ENCODE results near the gene CFAP410. TPM values are rescaled to one million over a fixed set of nuclear protein-coding genes. Genes with fewer than 3 reads are reported as not detected.

The CFAP410 gene
- total RNA-seq, 1 donor from 2014 or later: 10.4 TPM

DNA sequence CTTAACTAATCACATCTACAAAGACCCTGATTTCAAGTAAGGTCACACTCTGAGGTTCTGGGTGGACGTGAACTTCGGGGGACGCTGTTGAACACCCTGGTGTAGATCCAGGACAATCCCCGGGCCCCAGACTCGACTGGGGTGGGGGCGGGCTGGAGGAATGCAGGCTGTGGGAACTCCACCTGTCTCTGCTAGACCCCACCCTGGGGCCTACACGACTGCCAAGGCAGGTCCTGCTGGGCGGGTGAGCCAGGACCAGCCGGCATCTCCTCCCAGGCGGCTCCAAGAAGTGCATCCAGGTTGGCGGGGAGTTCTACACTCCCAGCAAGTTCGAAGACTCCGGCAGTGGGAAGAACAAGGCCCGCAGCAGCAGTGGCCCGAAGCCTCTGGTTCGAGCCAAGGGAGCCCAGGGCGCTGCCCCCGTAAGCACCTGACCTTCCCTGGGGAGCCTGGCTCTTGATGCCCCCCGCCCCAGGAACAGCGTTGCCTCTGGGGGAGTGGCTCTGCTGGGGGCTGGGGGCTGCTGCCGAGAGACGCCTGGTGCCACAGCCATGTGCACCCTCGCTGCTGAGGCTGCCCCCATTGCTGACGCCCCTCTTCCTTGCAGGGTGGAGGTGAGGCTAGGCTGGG, 49.7 kb downstream of the CFAP410 start:
- Mint-ChIP-seq H3K27me3 (ENCODE audit: low read depth, unreplicated experiment) (peaks cover 26% of the 10 kb centered on the region), H3K4me1 (ENCODE audit: low read depth, unreplicated experiment) (no peaks in the 10 kb centered on the region), H3K9me3 (ENCODE audit: unreplicated experiment) (no peaks in the 10 kb centered on the region), H3K36me3 (ENCODE audit: low read depth, unreplicated experiment) (no peaks in the 10 kb centered on the region), H3K4me3 (ENCODE audit: unreplicated experiment) (no peak overlapping the region), H3K27ac (ENCODE audit: unreplicated experiment) (no peak overlapping the region)
- peaks cover 2% of the 10 kb centered on the region for H3K27me3 ChIP-seq (ENCODE audit: insufficient read depth, low read length)
- no peaks in the 10 kb centered on the region for H3K36me3 ChIP-seq (ENCODE audit: insufficient read depth, low read length)
- H4K20me1 ChIP-seq (ENCODE audit: insufficient read depth, low read length): no peaks in the 10 kb centered on the region
- no peak for FAIRE-seq
- H3K4me2 ChIP-seq (ENCODE audit: low read length): no peak overlapping the region
- H3K4me3 ChIP-seq (ENCODE audit: insufficient read depth, low read depth, low read length): no peak overlapping the region
- H2AFZ ChIP-seq (ENCODE audit: low read depth, low read length): no peak overlapping the region
- no peak overlapping the region for H3K9ac ChIP-seq (ENCODE audit: low read length)
- H3K4me1 ChIP-seq (ENCODE audit: insufficient read depth, low read length): no peaks in the 10 kb centered on the region
- TF ChIP-seq, protein P1, sequence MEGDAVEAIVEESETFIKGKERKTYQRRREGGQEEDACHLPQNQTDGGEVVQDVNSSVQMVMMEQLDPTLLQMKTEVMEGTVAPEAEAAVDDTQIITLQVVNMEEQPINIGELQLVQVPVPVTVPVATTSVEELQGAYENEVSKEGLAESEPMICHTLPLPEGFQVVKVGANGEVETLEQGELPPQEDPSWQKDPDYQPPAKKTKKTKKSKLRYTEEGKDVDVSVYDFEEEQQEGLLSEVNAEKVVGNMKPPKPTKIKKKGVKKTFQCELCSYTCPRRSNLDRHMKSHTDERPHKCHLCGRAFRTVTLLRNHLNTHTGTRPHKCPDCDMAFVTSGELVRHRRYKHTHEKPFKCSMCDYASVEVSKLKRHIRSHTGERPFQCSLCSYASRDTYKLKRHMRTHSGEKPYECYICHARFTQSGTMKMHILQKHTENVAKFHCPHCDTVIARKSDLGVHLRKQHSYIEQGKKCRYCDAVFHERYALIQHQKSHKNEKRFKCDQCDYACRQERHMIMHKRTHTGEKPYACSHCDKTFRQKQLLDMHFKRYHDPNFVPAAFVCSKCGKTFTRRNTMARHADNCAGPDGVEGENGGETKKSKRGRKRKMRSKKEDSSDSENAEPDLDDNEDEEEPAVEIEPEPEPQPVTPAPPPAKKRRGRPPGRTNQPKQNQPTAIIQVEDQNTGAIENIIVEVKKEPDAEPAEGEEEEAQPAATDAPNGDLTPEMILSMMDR (IDR thresholded peaks at IDR 0.05; ENCODE audit: insufficient read depth, low read depth, low read length): no peak
- no peak for TF ChIP-seq EZH2 (IDR thresholded peaks at IDR 0.05; ENCODE audit: insufficient read depth, low read length)
- DNase-seq (ENCODE audit: low read depth): no peak
- no peak overlapping the region for H3K27ac ChIP-seq (ENCODE audit: low read depth, low read length)
- no peaks in the 10 kb centered on the region for H3K79me2 ChIP-seq (ENCODE audit: insufficient read depth, low read length)
- no peaks in the 10 kb centered on the region for H3K9me3 ChIP-seq (ENCODE audit: insufficient read depth, low read depth, low read length)

DNA sequence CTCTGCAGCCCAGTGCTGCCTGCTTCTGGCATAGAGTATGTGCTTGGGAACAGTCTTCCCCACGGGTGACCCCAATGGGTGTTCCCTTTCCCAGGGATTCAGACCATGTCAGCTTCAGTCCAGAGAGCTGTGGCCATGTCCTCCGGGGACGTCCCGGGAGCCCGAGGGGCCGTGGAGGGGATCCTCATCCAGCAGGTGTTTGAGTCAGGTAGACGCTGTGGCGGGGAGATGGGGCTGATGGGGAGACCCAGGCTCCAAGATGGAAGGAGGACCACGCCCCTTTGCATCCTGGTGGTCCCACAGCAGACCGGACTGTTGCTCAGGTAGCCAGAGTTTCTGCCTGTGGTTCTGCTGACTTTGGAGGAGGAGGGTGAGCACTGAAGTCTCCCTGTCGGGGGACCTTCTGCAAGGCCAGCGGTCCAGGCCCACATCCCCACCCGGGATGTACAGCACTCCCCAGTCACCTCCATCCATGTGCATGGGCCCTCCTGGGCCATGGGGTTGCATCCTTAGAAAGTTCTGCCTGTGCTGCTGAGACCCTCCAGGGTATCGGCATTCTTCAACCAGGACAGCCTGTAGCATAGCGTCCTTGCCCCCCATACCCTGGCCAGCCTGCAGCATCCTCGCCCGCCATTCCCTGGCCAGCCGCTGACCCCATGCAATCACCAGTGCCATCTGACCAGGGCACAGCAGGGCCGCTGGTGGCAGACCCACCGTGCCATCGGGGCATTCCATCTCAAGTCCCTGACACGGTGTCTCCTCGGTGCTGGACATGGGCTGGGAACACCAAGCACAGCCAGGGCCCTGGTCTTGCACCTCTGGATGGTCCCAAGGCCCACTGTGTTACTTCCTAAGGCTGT, 50.7 kb downstream of the CFAP410 start:
- Histone ChIP-seq H3K4me3 (ENCODE audit: insufficient read depth, low read depth, low read length) (no peak overlapping the region), H3K4me1 (ENCODE audit: insufficient read depth, low read length) (no peaks in the 10 kb centered on the region), H4K20me1 (ENCODE audit: insufficient read depth, low read length) (no peaks in the 10 kb centered on the region), H3K27me3 (ENCODE audit: insufficient read depth, low read length) (peaks cover 2% of the 10 kb centered on the region), H2AFZ (ENCODE audit: low read depth, low read length) (no peak overlapping the region), H3K79me2 (ENCODE audit: insufficient read depth, low read length) (no peaks in the 10 kb centered on the region), H3K9ac (ENCODE audit: low read length) (no peak overlapping the region), H3K27ac (ENCODE audit: low read depth, low read length) (no peak overlapping the region), H3K9me3 (ENCODE audit: insufficient read depth, low read depth, low read length) (no peaks in the 10 kb centered on the region), H3K4me2 (ENCODE audit: low read length) (no peak overlapping the region), H3K36me3 (ENCODE audit: insufficient read depth, low read length) (no peaks in the 10 kb centered on the region)
- no peak for TF ChIP-seq EZH2 (IDR thresholded peaks at IDR 0.05; ENCODE audit: insufficient read depth, low read length)
- no peak for FAIRE-seq
- no peaks in the 10 kb centered on the region for H3K4me1 Mint-ChIP-seq (ENCODE audit: low read depth, unreplicated experiment)
- H3K27me3 Mint-ChIP-seq (ENCODE audit: low read depth, unreplicated experiment): peaks cover 32% of the 10 kb centered on the region
- no peaks in the 10 kb centered on the region for H3K36me3 Mint-ChIP-seq (ENCODE audit: low read depth, unreplicated experiment)
- H3K9me3 Mint-ChIP-seq (ENCODE audit: unreplicated experiment): no peaks in the 10 kb centered on the region
- DNase-seq (ENCODE audit: low read depth): no peak
- no peak overlapping the region for H3K27ac Mint-ChIP-seq (ENCODE audit: unreplicated experiment)
- no peak overlapping the region for H3K4me3 Mint-ChIP-seq (ENCODE audit: unreplicated experiment)

DNA sequence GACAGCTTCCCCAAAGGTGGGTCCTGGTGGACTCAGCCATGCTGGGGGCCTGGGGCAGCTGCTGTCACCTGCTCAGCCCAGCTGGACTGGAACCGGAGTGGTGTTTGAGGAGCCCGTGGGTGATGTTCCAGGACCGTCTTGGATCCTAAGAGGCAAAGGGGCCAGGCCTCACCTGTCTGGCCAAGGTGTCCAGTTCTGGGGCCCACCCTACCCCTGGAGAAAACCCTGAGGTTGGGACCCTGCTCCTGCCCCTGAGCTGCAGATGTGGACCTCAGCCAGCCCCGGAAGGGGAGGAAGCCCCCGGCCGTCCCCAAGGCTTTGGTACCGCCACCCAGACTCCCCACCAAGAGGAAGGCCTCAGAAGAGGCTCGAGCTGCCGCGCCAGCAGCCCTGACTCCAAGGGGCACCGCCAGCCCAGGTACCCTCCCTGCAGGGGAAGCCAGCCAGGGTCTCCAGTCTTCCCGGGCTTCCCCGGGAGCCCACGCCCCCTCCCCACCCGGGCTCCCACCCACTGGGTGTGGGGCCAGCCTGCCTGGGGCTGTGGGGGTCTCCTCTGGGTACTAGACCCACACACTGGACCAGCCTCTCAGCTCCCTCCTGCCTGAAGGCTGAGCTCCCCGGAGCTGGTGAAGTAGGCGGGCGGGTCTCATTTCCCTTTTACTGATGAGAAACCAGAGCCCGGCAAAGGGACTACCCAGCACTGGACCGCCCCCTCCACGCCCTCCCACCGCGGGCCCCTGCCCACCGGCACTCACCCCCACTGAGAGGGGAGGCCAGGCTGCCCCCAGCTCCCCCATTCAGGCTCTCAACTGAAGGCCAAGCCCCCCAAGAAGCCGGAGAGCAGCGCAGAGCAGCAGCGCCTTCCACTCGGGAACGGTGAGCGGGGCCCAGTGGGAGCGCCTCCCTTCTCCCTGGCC, 52.2 kb downstream of the CFAP410 start:
- H3K79me2 ChIP-seq (ENCODE audit: insufficient read depth, low read length): no peaks in the 10 kb centered on the region
- Mint-ChIP-seq H3K9me3 (ENCODE audit: unreplicated experiment) (no peaks in the 10 kb centered on the region), H3K27ac (ENCODE audit: unreplicated experiment) (no peak overlapping the region), H3K27me3 (ENCODE audit: low read depth, unreplicated experiment) (peaks cover 36% of the 10 kb centered on the region), H3K4me3 (ENCODE audit: unreplicated experiment) (no peak overlapping the region), H3K36me3 (ENCODE audit: low read depth, unreplicated experiment) (no peaks in the 10 kb centered on the region), H3K4me1 (ENCODE audit: low read depth, unreplicated experiment) (no peaks in the 10 kb centered on the region)
- no peak overlapping the region for H2AFZ ChIP-seq (ENCODE audit: low read depth, low read length)
- no peak overlapping the region for H3K9ac ChIP-seq (ENCODE audit: low read length)
- H3K36me3 ChIP-seq (ENCODE audit: insufficient read depth, low read length): no peaks in the 10 kb centered on the region
- H3K4me2 ChIP-seq (ENCODE audit: low read length): no peak overlapping the region
- FAIRE-seq (no peak), DNase-seq (ENCODE audit: low read depth) (no peak)
- peaks cover 2% of the 10 kb centered on the region for H3K27me3 ChIP-seq (ENCODE audit: insufficient read depth, low read length)
- no peaks in the 10 kb centered on the region for H4K20me1 ChIP-seq (ENCODE audit: insufficient read depth, low read length)
- no peak overlapping the region for H3K27ac ChIP-seq (ENCODE audit: low read depth, low read length)
- no peak overlapping the region for H3K4me3 ChIP-seq (ENCODE audit: insufficient read depth, low read depth, low read length)
- no peaks in the 10 kb centered on the region for H3K9me3 ChIP-seq (ENCODE audit: insufficient read depth, low read depth, low read length)
- TF ChIP-seq EZH2 (IDR thresholded peaks at IDR 0.05; ENCODE audit: insufficient read depth, low read length): no peak
- TF ChIP-seq, protein P1 (IDR thresholded peaks at IDR 0.05; ENCODE audit: insufficient read depth, low read depth, low read length): no peak
- no peaks in the 10 kb centered on the region for H3K4me1 ChIP-seq (ENCODE audit: insufficient read depth, low read length)

All from astrocyte (in vitro differentiated cells and primary cell).